Keratinocyte (primary cell): ENCODE measurements around the gene PRDX6. TPM values are rescaled to one million over a fixed set of nuclear protein-coding genes. Genes with fewer than 3 reads are reported as not detected.

ENCODE experiments used
- DNase-seq: peaks from one replicate; pipeline ENCODE4 v3.0.0-alpha.2; 2011; ENCODE audit warnings: low read depth, missing footprints, low spot score
- FAIRE-seq: peaks from 2 replicates; lab custom pipeline; 2011; peaks lifted over from hg19 to GRCh38; lab: Jason Lieb, UNC
- H2AFZ ChIP-seq: 2 replicates; pipeline ENCODE4 v1.6.0; 2012; ENCODE audit warnings: low read length, control low read depth, inconsistent platforms; ENCODE audit not compliant: control insufficient read depth
- H3K27ac ChIP-seq: 2 replicates; pipeline ENCODE4 v1.5.1; 2011; ENCODE audit warnings: low read length; ENCODE audit not compliant: control insufficient read depth, insufficient read depth
- H3K27me3 ChIP-seq: 3 replicates; pipeline ENCODE4 v1.6.0; 2011; ENCODE audit warnings: low read length; ENCODE audit not compliant: control insufficient read depth, insufficient read depth; ENCODE audit errors: extremely low read depth
- H3K36me3 ChIP-seq, 2 experiments: 2 replicates in 1 of 2; 3 replicates in 1 of 2; pipeline ENCODE4 v1.5.1; 2011; ENCODE audit warnings: low read length in 2 of 2, mild to moderate bottlenecking in 1 of 2; ENCODE audit not compliant: control insufficient read depth in 2 of 2, insufficient read depth in 2 of 2; ENCODE audit errors: extremely low read depth in 1 of 2
- H3K4me1 ChIP-seq: 3 replicates; pipeline ENCODE4 v1.5.1; 2011; ENCODE audit warnings: low read length; ENCODE audit not compliant: control insufficient read depth, insufficient read depth; ENCODE audit errors: extremely low read depth
- H3K4me2 ChIP-seq: 3 replicates; pipeline ENCODE4 v1.6.0; 2011; ENCODE audit warnings: low read depth, low read length; ENCODE audit not compliant: control insufficient read depth, insufficient read depth; ENCODE audit errors: extremely low read depth
- H3K4me3 ChIP-seq, 3 experiments: fragments of 200-600 bp in 1 of 3; sonication (generic) in 1 of 3; 2 replicates in 2 of 3; 3 replicates in 1 of 3; pipeline ENCODE4 v1.5.1; 2011 to 2016; ENCODE audit warnings: low read length in 3 of 3, mild to moderate bottlenecking in 3 of 3, control low read depth in 2 of 3, inconsistent platforms in 1 of 3, low read depth in 1 of 3, mixed read lengths in 1 of 3, mixed run types in 1 of 3, moderate library complexity in 1 of 3; ENCODE audit not compliant: control insufficient read depth in 2 of 3, insufficient read depth in 2 of 3; ENCODE audit errors: extremely low read depth in 1 of 3
- H3K79me2 ChIP-seq: 2 replicates; pipeline ENCODE4 v1.6.0; 2012; ENCODE audit warnings: low read length; ENCODE audit not compliant: control insufficient read depth, insufficient read depth
- H3K9ac ChIP-seq: 3 replicates; pipeline ENCODE4 v1.6.0; 2011; ENCODE audit warnings: low read length; ENCODE audit not compliant: control insufficient read depth, insufficient read depth; ENCODE audit errors: extremely low read depth
- H3K9me1 ChIP-seq: 3 replicates; pipeline ENCODE4 v1.6.0; 2011; ENCODE audit warnings: low read length; ENCODE audit not compliant: control insufficient read depth, insufficient read depth; ENCODE audit errors: extremely low read depth
- H3K9me3 ChIP-seq: 2 replicates; pipeline ENCODE4 v1.5.1; 2012; ENCODE audit warnings: low read depth, low read length; ENCODE audit not compliant: control insufficient read depth
- H4K20me1 ChIP-seq: 3 replicates; pipeline ENCODE4 v1.6.0; 2011; ENCODE audit warnings: low read length; ENCODE audit not compliant: control insufficient read depth, insufficient read depth; ENCODE audit errors: extremely low read depth
- CTCF ChIP-seq, 3 experiments: IDR thresholded peaks in 1 of 3; conservative IDR thresholded peaks in 1 of 3; optimal IDR thresholded peaks in 1 of 3; 2 replicates in 2 of 3; 3 replicates in 1 of 3; pipeline versions ENCODE3 to v1.5.1; 2011; ENCODE audit warnings: low read length in 3 of 3, mild to moderate bottlenecking in 3 of 3, moderate library complexity in 2 of 3, control low read depth in 1 of 3, inconsistent platforms in 1 of 3; ENCODE audit not compliant: insufficient read depth in 2 of 3; ENCODE audit errors: extremely low read depth in 1 of 3
- EZH2 ChIP-seq: IDR thresholded peaks from one replicate; pipeline ENCODE4 v1.6.1; 2012; ENCODE audit warnings: inconsistent platforms, mild to moderate bottlenecking, low read length, moderate library complexity
- dilution Hi-C: fragments of 300-500 bp; cut with MboI; formaldehyde crosslinking; loops from one replicate; pipeline ENCODE4 v1.7.0; 2020; ENCODE audit warnings: low sequenced_read_pairs; ENCODE audit not compliant: extremely low pct_ligation_motif_present
- polyA plus RNA-seq, 5 experiments: library from polyadenylated mRNA; depleted of rRNA in 3 of 5; stranded (reverse) in 3 of 5; stranded (forward) in 1 of 5; unstranded in 1 of 5; fragments of >200 nt; gene quantifications; 1 replicate in 1 of 5; 2 replicates in 3 of 5; 3 replicates in 1 of 5; pipeline versions ENCODE4 v1.2.1 to v1.2.3, GENCODE V29; 2011 to 2012; ENCODE audit warnings: missing spikeins in 2 of 5, low read depth in 1 of 5, low replicate concordance in 1 of 5

PRDX6 gene
- polyA plus RNA-seq, 1 donor (not counting 4 experiments of a cell fraction or from before 2014, with no cell fraction given) = 248 TPM

GRCh38 chr1:173506437-173506836, 29.3 kb downstream of the PRDX6 start:
- Histone ChIP-seq H2AFZ (no peak overlapping the region), H3K79me2 (no peaks in the 10 kb centered on the region), H3K4me3 (no peak overlapping the region), H4K20me1 (no peaks in the 10 kb centered on the region), H3K36me3 (no peaks in the 10 kb centered on the region), H3K4me1 (no peaks in the 10 kb centered on the region), H3K9me1 (no peaks in the 10 kb centered on the region), H3K4me2 (no peak overlapping the region), H3K9ac (no peak overlapping the region), H3K27me3 (no peaks in the 10 kb centered on the region), H3K9me3 (no peaks in the 10 kb centered on the region), H3K27ac (no peak overlapping the region)
- TF ChIP-seq EZH2 (no peak), CTCF (optimal IDR thresholded peaks at IDR 0.05 in 1 of 3, IDR thresholded peaks at IDR 0.05 in 1 of 3, conservative IDR thresholded peaks at IDR 0.05 in 1 of 3; ENCODE audit: extremely low read depth in 1 of 3, insufficient read depth in 2 of 3, low read length in 3 of 3) (peak; percentile 51 to 63 (median 54))
- no peak for FAIRE-seq
- dilution Hi-C loops = no loop called here
- no peak for DNase-seq

DNA sequence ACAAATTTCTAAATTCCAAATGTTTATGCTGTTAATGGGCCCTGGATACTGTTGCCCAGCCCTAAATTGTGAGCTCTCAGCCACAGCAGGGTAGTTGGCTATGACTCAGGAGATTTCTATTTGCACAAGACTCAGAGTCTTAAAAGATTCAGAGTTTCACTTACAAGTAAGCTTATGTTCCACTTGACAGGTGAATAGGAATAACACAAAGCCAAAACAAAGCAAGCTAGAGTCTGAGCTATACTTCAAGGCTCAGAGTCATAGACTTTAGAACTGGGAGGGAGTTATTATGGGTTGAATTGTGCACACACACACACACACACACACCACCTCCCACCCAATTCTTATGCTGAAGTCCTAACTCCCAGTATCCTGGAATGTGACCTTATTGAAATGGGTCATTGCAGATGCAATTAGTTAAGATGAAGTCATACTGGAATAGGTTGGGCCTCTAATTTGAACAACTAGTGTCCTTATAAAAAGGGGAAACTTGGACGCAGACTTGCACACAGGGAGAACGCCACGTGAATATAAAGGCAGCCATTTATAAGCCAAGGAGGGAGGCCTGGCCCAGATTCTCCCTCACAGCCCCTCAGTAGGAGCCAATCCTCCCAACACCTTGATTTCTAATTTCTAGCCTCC, 30.2 kb downstream of the PRDX6 start:
- dilution Hi-C loops = no loop called here
- no peak overlapping the region for H3K9ac ChIP-seq
- no peak for TF ChIP-seq CTCF (optimal IDR thresholded peaks at IDR 0.05 in 1 of 3, IDR thresholded peaks at IDR 0.05 in 1 of 3, conservative IDR thresholded peaks at IDR 0.05 in 1 of 3; ENCODE audit: extremely low read depth in 1 of 3, insufficient read depth in 2 of 3, low read length in 3 of 3)
- TF ChIP-seq EZH2 = no peak

More for the DNA sequence above, 30.2 kb downstream of the PRDX6 start:
- DNase-seq (no peak), FAIRE-seq (no peak)
- H2AFZ ChIP-seq = no peak overlapping the region
- H3K4me2 ChIP-seq = no peak overlapping the region
- H3K79me2 ChIP-seq = no peaks in the 10 kb centered on the region
- no peaks in the 10 kb centered on the region for H3K27me3 ChIP-seq
- H3K4me3 ChIP-seq = no peak overlapping the region
- H4K20me1 ChIP-seq = no peaks in the 10 kb centered on the region
- no peaks in the 10 kb centered on the region for H3K9me3 ChIP-seq
- no peaks in the 10 kb centered on the region for H3K9me1 ChIP-seq
- no peak overlapping the region for H3K27ac ChIP-seq
- no peaks in the 10 kb centered on the region for H3K36me3 ChIP-seq
- no peaks in the 10 kb centered on the region for H3K4me1 ChIP-seq
